GM20431 (cell line): Measurements from ENCODE around the gene EPHX1.

Source experiments
- in situ Hi-C: fragments of 300-500 bp; cut with MseI, MboI; formaldehyde crosslinking; loops from one replicate; pipeline ENCODE4 v1.15.0; 2020; ENCODE audit warnings: low sequenced_read_pairs; ENCODE audit not compliant: unreplicated experiment

EPHX1 gene

DNA sequence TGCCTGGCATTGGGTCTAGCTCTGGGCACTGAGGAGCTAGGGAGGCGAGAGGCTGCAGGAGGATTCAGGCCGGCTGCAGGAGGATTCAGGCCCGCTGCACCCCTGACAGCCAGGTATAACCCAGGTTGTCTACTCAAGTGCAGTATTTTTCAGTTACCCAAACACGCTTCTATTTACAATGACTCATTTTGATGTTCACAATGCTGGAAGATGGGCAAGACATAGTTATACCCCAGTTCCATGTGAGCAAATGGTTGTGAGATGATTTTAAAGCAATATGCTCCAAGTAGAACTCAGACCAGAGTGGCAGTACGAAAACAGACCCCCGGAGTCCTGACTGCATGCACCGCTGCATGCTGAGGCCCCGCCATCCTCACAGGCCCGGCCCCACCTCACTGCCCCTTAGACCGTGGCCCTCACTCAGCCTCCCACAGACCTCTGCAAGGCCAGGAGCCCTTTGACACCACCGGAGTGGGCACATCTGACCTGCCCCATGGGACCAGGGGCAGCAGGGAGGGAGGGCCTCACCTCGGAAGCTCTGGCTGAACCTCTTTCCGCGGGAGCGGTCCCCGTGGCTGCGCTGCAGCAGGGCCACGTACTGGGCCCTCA, 78.5 kb downstream of the EPHX1 start:
- in situ Hi-C loops: no loop called here

DNA sequence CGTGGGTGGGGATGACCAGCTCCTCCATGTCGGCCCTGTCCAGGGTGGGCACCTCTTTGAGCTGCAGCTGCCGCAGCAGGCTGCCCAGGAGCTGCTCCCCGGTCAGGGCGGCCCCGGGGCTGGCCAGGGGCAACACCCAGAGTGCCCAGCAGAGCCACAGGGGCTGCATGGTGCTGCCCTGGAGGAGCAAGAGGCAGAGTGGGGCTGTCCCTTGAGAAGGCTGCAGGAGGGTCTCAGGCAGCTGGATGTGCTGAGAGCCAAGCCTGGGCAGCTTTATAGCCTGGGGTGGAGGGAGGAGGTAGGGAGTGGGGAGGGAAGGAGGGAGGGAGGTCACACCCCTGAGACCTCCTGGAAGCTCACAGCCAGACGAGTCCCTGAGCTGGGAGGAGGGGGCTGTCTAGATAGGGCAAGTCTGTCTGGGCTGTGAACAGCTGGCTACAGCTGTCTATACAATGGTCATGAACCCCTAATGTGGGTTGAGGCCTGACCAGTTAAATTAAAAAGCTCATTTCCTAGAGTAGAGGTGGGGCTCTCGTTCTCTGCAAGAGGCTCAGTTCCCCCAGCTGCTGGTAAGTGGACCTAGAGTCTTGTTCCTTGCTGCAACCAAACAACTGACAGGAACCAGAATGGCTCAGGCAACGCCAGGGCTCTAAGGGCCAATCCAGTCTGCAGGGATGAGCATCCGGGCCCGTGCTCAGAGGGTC, 79.1 kb downstream of the EPHX1 start, which contains the start of gene LEFTY1:
LEFTY1 (minus strand) TSS at position 249 of the 704 bp plus-strand sequence; CDS start at position 169, 80 bp downstream.
- in situ Hi-C loops: no loop called here

DNA sequence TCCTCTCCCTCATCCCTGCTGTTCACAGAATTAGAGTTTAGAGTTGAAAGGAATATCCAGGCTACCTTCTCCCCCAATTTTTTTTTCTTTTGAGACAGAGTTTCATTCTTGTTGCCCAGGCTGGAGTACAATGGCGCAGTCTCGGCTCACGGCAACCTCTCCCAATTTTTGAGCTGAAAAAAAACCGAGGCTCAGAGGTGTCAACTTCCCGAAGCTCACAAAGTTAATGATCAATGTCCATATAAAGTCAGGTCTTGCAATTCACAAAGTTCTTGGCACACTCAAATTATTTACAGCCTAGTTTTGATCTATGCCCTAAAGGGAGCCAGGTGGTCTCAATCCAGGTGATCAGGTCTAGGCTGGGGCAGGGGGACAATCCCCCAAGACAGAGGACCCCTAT, 79.8 kb downstream of the EPHX1 start:
- in situ Hi-C loops: no loop called here

DNA sequence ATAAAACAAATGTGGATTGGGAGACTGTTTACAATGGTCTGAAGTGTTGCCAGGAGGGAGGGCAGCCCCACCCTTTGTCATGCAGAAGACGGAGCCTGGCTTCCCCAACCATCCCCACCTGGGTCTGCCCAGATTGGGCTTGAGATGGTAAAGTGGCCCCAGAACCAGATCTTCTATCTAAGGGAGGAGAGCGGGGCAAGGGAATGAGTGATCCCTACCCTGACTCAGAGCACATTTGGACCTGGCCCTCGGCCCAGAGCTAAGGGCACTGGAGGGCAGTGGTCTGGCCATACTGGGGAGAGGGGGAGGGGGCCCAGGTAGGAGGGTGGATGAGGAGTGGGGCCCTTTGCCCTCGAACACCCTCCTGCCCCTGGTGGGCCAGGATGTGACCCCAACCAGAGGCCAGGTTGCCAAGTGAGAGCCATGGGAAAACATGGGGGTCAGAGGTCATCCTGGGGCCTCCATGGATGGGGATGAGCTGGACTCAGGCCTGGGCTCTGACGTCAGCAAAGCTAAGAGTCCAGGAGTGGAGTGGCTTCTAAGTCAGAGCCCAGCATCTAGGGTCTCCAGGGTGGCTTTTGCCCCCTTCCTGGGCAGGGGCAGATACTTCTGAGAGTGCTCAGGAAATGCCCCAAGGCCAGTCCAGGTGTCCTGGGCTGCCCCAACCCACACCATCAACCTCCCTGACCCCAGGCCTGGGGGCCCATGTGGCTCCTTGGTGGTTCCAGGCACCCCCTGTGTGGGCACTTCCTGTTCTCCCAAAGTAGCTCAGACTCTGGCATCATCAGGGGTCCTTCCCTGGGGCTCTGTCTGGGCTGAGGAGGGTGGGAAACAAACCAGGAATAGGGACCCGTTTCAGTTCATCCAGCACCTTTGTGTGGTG, 80.7 kb downstream of the EPHX1 start:
- in situ Hi-C loops: no loop called here

DNA sequence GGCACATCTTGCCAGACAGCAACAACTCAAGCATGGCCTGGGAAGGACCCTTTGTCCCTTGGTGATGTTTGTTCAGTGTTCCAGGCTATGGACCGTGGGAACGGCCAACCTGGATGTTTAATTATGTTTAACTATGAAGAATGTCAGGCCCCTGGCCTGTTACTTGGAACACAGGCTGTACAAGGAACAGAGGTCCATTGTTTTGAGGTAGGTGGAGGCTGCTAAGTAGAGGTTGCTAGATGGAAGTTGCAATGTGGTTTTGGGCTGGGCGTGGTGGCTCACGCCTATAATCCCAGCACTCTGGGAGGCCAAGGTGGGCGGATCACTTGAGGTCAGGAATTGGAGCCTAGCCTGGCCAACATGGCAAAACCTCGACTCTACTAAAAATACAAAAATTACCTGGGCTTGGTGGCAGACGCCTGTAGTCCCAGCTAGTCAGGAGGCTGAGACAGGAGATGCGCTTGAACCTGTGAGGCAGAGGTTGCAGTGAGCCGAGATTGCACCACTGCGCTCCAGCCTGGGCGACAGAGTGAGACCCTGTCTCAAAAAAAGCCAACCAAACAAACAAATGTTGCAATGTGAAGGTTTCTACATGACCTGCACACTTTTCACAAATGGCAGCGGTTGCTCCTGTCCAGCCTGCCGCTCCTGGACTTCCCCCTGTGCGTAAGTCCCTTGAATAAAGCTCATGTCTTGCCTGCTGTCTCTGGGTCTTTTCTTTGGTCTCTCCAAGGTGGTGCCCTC, 81.5 kb downstream of the EPHX1 start:
- in situ Hi-C loops: no loop called here

DNA sequence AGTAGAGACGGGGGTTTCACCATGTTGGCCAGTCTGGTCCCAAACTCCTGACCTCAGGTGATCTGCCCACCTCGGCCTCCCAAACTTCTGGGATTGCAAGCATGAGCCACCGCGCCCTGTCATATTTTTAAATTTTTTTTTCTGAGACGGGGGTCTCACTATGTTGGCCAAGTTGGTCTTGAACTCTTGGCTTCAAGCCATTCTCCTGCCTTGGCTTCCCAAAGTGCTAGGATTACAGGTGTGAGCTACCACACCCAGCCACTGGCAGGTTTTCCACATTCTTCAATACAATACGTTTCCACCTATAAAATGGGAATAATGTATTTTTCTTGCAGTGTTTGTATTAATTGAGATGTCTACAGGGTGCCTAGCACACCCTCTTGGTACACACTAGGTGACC, 82.4 kb downstream of the EPHX1 start:
- in situ Hi-C loops: no loop called here
